Astrocyte (in vitro differentiated cells and primary cell): ENCODE data around the gene HRH2. TPM values are rescaled to one million over a fixed set of nuclear protein-coding genes. Genes with fewer than 3 reads are reported as not detected.

Source experiments
- DNase-seq: peaks from one replicate; pipeline ENCODE4 v3.0.0-alpha.2; 2010; ENCODE audit warnings: low read depth
- FAIRE-seq: peaks from 2 replicates; lab custom pipeline; 2011; peaks lifted over from hg19 to GRCh38; lab: Jason Lieb, UNC
- H2AFZ ChIP-seq: 2 replicates; pipeline ENCODE4 v1.6.0; 2012; ENCODE audit warnings: low read depth, low read length, inconsistent platforms
- H3K27ac ChIP-seq: 2 replicates; pipeline ENCODE4 v1.5.1; 2011; ENCODE audit warnings: low read depth, low read length, inconsistent platforms
- H3K27me3 ChIP-seq: 2 replicates; pipeline ENCODE4 v1.6.0; 2011; ENCODE audit warnings: low read length, inconsistent platforms; ENCODE audit not compliant: insufficient read depth
- H3K36me3 ChIP-seq: 2 replicates; pipeline ENCODE4 v1.5.1; 2011; ENCODE audit warnings: low read length, inconsistent platforms; ENCODE audit not compliant: insufficient read depth
- H3K4me1 ChIP-seq: 2 replicates; pipeline ENCODE4 v1.5.1; 2011; ENCODE audit warnings: low read length, inconsistent platforms; ENCODE audit not compliant: insufficient read depth
- H3K4me2 ChIP-seq: 2 replicates; pipeline ENCODE4 v1.6.0; 2012; ENCODE audit warnings: low read length, inconsistent platforms
- H3K4me3 ChIP-seq: 2 replicates; pipeline ENCODE4 v1.5.1; 2011; ENCODE audit warnings: low read depth, mild to moderate bottlenecking, low read length, inconsistent platforms; ENCODE audit not compliant: insufficient read depth
- H3K79me2 ChIP-seq: 2 replicates; pipeline ENCODE4 v1.6.0; 2012; ENCODE audit warnings: mild to moderate bottlenecking, low read length, inconsistent platforms; ENCODE audit not compliant: insufficient read depth
- H3K9ac ChIP-seq: 2 replicates; pipeline ENCODE4 v1.6.0; 2012; ENCODE audit warnings: mild to moderate bottlenecking, low read length, inconsistent platforms
- H3K9me3 ChIP-seq: 2 replicates; pipeline ENCODE4 v1.5.1; 2012; ENCODE audit warnings: low read depth, mild to moderate bottlenecking, low read length, inconsistent platforms; ENCODE audit not compliant: insufficient read depth
- H4K20me1 ChIP-seq: 2 replicates; pipeline ENCODE4 v1.6.0; 2012; ENCODE audit warnings: low read length, inconsistent platforms; ENCODE audit not compliant: insufficient read depth
- H3K27ac Mint-ChIP-seq: one replicate; pipeline ENCODE4 v1.8.0; 2021; ENCODE audit warnings: mild to moderate bottlenecking, mixed read lengths; ENCODE audit not compliant: unreplicated experiment
- H3K27me3 Mint-ChIP-seq: one replicate; pipeline ENCODE4 v1.8.0; 2021; ENCODE audit warnings: low read depth, mixed read lengths; ENCODE audit not compliant: unreplicated experiment
- H3K36me3 Mint-ChIP-seq: one replicate; pipeline ENCODE4 v1.8.0; 2021; ENCODE audit warnings: low read depth, mixed read lengths; ENCODE audit not compliant: unreplicated experiment
- H3K4me1 Mint-ChIP-seq: one replicate; pipeline ENCODE4 v1.8.0; 2021; ENCODE audit warnings: low read depth, mixed read lengths; ENCODE audit not compliant: unreplicated experiment
- H3K4me3 Mint-ChIP-seq: one replicate; pipeline ENCODE4 v1.8.0; 2021; ENCODE audit warnings: mild to moderate bottlenecking, moderate library complexity, mixed read lengths; ENCODE audit not compliant: unreplicated experiment
- H3K9me3 Mint-ChIP-seq: one replicate; pipeline ENCODE4 v1.8.0; 2021; ENCODE audit warnings: mild to moderate bottlenecking, mixed read lengths; ENCODE audit not compliant: unreplicated experiment
- CTCF ChIP-seq: IDR thresholded peaks from 2 replicates; pipeline ENCODE4 v1.5.1; 2011; ENCODE audit warnings: low read depth, mild to moderate bottlenecking, inconsistent platforms, low read length, moderate library complexity; ENCODE audit not compliant: insufficient read depth
- EZH2 ChIP-seq: IDR thresholded peaks from 2 replicates; pipeline ENCODE4 v1.6.1; 2012; ENCODE audit warnings: mild to moderate bottlenecking, low read length, inconsistent platforms; ENCODE audit not compliant: insufficient read depth
- total RNA-seq: library from RNA; stranded (reverse); gene quantifications from 2 replicates; pipeline ENCODE4 v1.2.1, GENCODE V29; 2021

The HRH2 gene
- total RNA-seq, 1 donor from 2014 or later, result 1.9 TPM

GRCh38 chr5:175741556-175741955 is 83.7 kb downstream of the HRH2 start:
- H3K4me1 Mint-ChIP-seq, result no peaks in the 10 kb centered on the region
- H3K36me3 ChIP-seq, result no peaks in the 10 kb centered on the region
- H3K27me3 ChIP-seq, result no peaks in the 10 kb centered on the region
- no peaks in the 10 kb centered on the region for H3K4me1 ChIP-seq
- H3K27me3 Mint-ChIP-seq, result peaks cover 53% of the 10 kb centered on the region
- no peak overlapping the region for H3K4me3 ChIP-seq
- FAIRE-seq (no peak), DNase-seq (no peak)
- TF ChIP-seq EZH2 (no peak), CTCF (no peak)
- no peaks in the 10 kb centered on the region for H3K36me3 Mint-ChIP-seq
- no peak overlapping the region for H3K27ac ChIP-seq
- H3K9me3 Mint-ChIP-seq, result no peaks in the 10 kb centered on the region
- H3K4me2 ChIP-seq, result no peak overlapping the region
- H2AFZ ChIP-seq, result no peak overlapping the region
- H3K79me2 ChIP-seq, result no peaks in the 10 kb centered on the region
- no peak overlapping the region for H3K9ac ChIP-seq
- no peak overlapping the region for H3K4me3 Mint-ChIP-seq
- no peak overlapping the region for H3K27ac Mint-ChIP-seq
- no peaks in the 10 kb centered on the region for H3K9me3 ChIP-seq
- H4K20me1 ChIP-seq, result no peaks in the 10 kb centered on the region

- H4K20me1 ChIP-seq, result no peaks in the 10 kb centered on the region
- no peaks in the 10 kb centered on the region for H3K9me3 Mint-ChIP-seq
- H3K4me1 Mint-ChIP-seq, result no peaks in the 10 kb centered on the region
- no peak for TF ChIP-seq CTCF
- TF ChIP-seq EZH2, result no peak
- H3K79me2 ChIP-seq, result no peaks in the 10 kb centered on the region
- FAIRE-seq (no peak), DNase-seq (no peak)
- H2AFZ ChIP-seq, result no peak overlapping the region
- no peak overlapping the region for H3K4me2 ChIP-seq
- peaks cover 51% of the 10 kb centered on the region for H3K27me3 Mint-ChIP-seq
- H3K27ac ChIP-seq, result no peak overlapping the region
- H3K4me1 ChIP-seq, result no peaks in the 10 kb centered on the region
- H3K27me3 ChIP-seq, result no peaks in the 10 kb centered on the region
- H3K4me3 Mint-ChIP-seq, result no peak overlapping the region
- no peaks in the 10 kb centered on the region for H3K9me3 ChIP-seq
- no peak overlapping the region for H3K27ac Mint-ChIP-seq
- H3K36me3 Mint-ChIP-seq, result no peaks in the 10 kb centered on the region
- no peak overlapping the region for H3K4me3 ChIP-seq
- H3K36me3 ChIP-seq, result no peaks in the 10 kb centered on the region
- no peak overlapping the region for H3K9ac ChIP-seq
These were observed 84.6 kb downstream of the HRH2 start for GRCh38 chr5:175742290-175742994.

GRCh38 chr5:175743676-175744210 is 85.9 kb downstream of the HRH2 start:
- H3K36me3 ChIP-seq, result no peaks in the 10 kb centered on the region
- H3K4me3 Mint-ChIP-seq, result no peak overlapping the region
- no peaks in the 10 kb centered on the region for H3K79me2 ChIP-seq
- FAIRE-seq (no peak), DNase-seq (no peak)
- no peak overlapping the region for H3K4me3 ChIP-seq
- H2AFZ ChIP-seq, result no peak overlapping the region
- TF ChIP-seq CTCF, result no peak
- no peak for TF ChIP-seq EZH2
- no peak overlapping the region for H3K27ac ChIP-seq
- no peaks in the 10 kb centered on the region for H3K9me3 ChIP-seq
- H4K20me1 ChIP-seq, result no peaks in the 10 kb centered on the region
- H3K27me3 Mint-ChIP-seq, result peaks cover 38% of the 10 kb centered on the region
- H3K36me3 Mint-ChIP-seq, result no peaks in the 10 kb centered on the region
- H3K9me3 Mint-ChIP-seq, result no peaks in the 10 kb centered on the region
- H3K4me2 ChIP-seq, result no peak overlapping the region
- H3K27me3 ChIP-seq, result no peaks in the 10 kb centered on the region
- no peak overlapping the region for H3K27ac Mint-ChIP-seq
- no peaks in the 10 kb centered on the region for H3K4me1 Mint-ChIP-seq
- no peak overlapping the region for H3K9ac ChIP-seq
- no peaks in the 10 kb centered on the region for H3K4me1 ChIP-seq
